SK-N-SH (cell line): ENCODE data around the gene ROBO1. TPM values are rescaled to one million over a fixed set of nuclear protein-coding genes. Genes with fewer than 3 reads are reported as not detected.

Experiments used
- CTCF ChIA-PET: fragments of 300-600, 350-600 bp; formaldehyde crosslinking; extraction: SDS; loops from one replicate; lab custom pipeline; 2021; lab: Yijun Ruan, JAX
- POLR2A ChIA-PET: fragments of 350-600 bp; sonication (Branson Sonifier 250); formaldehyde crosslinking; extraction: SDS; loops from one replicate; lab custom pipeline; 2020; ENCODE audit warnings: antibody characterized with exemption, inconsistent platforms; lab: Yijun Ruan, JAX
- DNase-seq: peaks from one replicate; pipeline ENCODE4 v3.0.0; 2012
- H2AFZ ChIP-seq: fragments of 200-600 bp; sonication (generic); 2 replicates; pipeline ENCODE4 v1.8.1; 2016; ENCODE audit warnings: antibody characterized with exemption, mild to moderate bottlenecking, low read depth
- H3F3A ChIP-seq: fragments of 200-600 bp; sonication (generic); replicated peaks from 2 replicates; pipeline ENCODE3; 2016; ENCODE audit warnings: antibody characterized with exemption, mild to moderate bottlenecking; ENCODE audit not compliant: insufficient read depth
- H3K27ac ChIP-seq, 2 experiments: fragments of 200-500 bp in 1 of 2; fragments of 200-600 bp in 1 of 2; sonication (Bioruptor generic) in 1 of 2; sonication (generic), shearing (Covaris generic) in 1 of 2; 2 replicates each; pipeline versions ENCODE4 v1.5.1 to v1.6.1; 2014 to 2016; ENCODE audit warnings: low read depth in 2 of 2, inconsistent platforms in 1 of 2, low read length in 1 of 2, mild to moderate bottlenecking in 1 of 2, mixed read lengths in 1 of 2
- H3K27me3 ChIP-seq: fragments of 200-600 bp; sonication (generic), shearing (Covaris generic); 2 replicates; pipeline ENCODE4 v1.6.1; 2016; ENCODE audit warnings: mixed run types; ENCODE audit not compliant: insufficient read depth
- H3K36me3 ChIP-seq, 2 experiments: fragments of 200-500 bp in 1 of 2; fragments of 200-600 bp in 1 of 2; sonication (Bioruptor generic) in 1 of 2; sonication (generic) in 1 of 2; replicated peaks in 1 of 2; 2 replicates each; pipeline versions ENCODE3 to v1.5.1; 2014 to 2016; ENCODE audit warnings: low read length in 1 of 2, mild to moderate bottlenecking in 1 of 2; ENCODE audit not compliant: insufficient read depth in 2 of 2, control insufficient read depth in 1 of 2
- H3K4me1 ChIP-seq, 2 experiments: fragments of 200-500 bp in 1 of 2; fragments of 200-600 bp in 1 of 2; sonication (Bioruptor generic) in 1 of 2; sonication (generic), shearing (Covaris generic) in 1 of 2; 2 replicates each; pipeline versions ENCODE4 v1.5.1 to v1.6.1; 2014 to 2016; ENCODE audit warnings: low read depth in 1 of 2, low read length in 1 of 2, mixed run types in 1 of 2; ENCODE audit not compliant: insufficient read depth in 2 of 2, control insufficient read depth in 1 of 2
- H3K4me2 ChIP-seq: fragments of 200-600 bp; sonication (generic), shearing (Covaris generic); 2 replicates; pipeline ENCODE4 v1.6.1; 2017; ENCODE audit warnings: mixed run types
- H3K4me3 ChIP-seq, 2 experiments: fragments of 200-500 bp in 1 of 2; fragments of 200-600 bp in 1 of 2; sonication (Bioruptor generic) in 1 of 2; sonication (generic), shearing (Covaris generic) in 1 of 2; 2 replicates each; pipeline versions ENCODE4 v1.5.1 to v1.8.1; 2014 to 2016; ENCODE audit warnings: low read depth in 2 of 2, inconsistent platforms in 1 of 2, low read length in 1 of 2, mild to moderate bottlenecking in 1 of 2, mixed read lengths in 1 of 2, moderate library complexity in 1 of 2
- H3K79me2 ChIP-seq: fragments of 200-600 bp; sonication (generic); 2 replicates; pipeline ENCODE4 v1.8.1; 2017; ENCODE audit warnings: mild to moderate bottlenecking; ENCODE audit not compliant: insufficient read depth
- H3K9ac ChIP-seq: fragments of 200-600 bp; sonication (generic); 2 replicates; pipeline ENCODE4 v1.6.1; 2017; ENCODE audit warnings: mixed run types
- H3K9me2 ChIP-seq: fragments of 200-600 bp; sonication (generic); 2 replicates; pipeline ENCODE4 v1.6.1; 2017; ENCODE audit warnings: mixed run types
- H3K9me3 ChIP-seq: fragments of 200-600 bp; sonication (generic); 2 replicates; pipeline ENCODE4 v1.6.1; 2017; ENCODE audit warnings: mixed run types, mild to moderate bottlenecking, moderate library complexity
- H4K20me1 ChIP-seq: fragments of 200-600 bp; sonication (generic); 2 replicates; pipeline ENCODE4 v1.6.1; 2017; ENCODE audit warnings: mild to moderate bottlenecking, mixed run types; ENCODE audit not compliant: insufficient read depth
- CHD2 ChIP-seq: fragments of 150-350 bp; IDR thresholded peaks from 2 replicates; pipeline ENCODE4 v1.6.1; 2018; ENCODE audit warnings: low read length; ENCODE audit not compliant: partially characterized antibody
- EZH2phosphoT487 ChIP-seq: fragments of 200-600 bp; sonication (generic); IDR thresholded peaks from 2 replicates; pipeline ENCODE4 v1.6.1; 2017; ENCODE audit warnings: low read depth, mixed run types, mild to moderate bottlenecking, antibody characterized with exemption, moderate library complexity, borderline replicate concordance
- FOSL2 ChIP-seq: IDR thresholded peaks from 2 replicates; pipeline ENCODE4 v1.4.0; 2012; ENCODE audit warnings: low read depth, mild to moderate bottlenecking, moderate library complexity, borderline replicate concordance
- MXI1 ChIP-seq: IDR thresholded peaks from 2 replicates; pipeline ENCODE4 v1.6.1; 2012; ENCODE audit warnings: mild to moderate bottlenecking, low read depth, low read length, improper control_type of control experiment
- RAD21 ChIP-seq: IDR thresholded peaks from 2 replicates; pipeline ENCODE4 v1.6.1; 2012; ENCODE audit warnings: mild to moderate bottlenecking, low read length
- RFX5 ChIP-seq: IDR thresholded peaks from 2 replicates; pipeline ENCODE4 v1.6.1; 2012; ENCODE audit warnings: mild to moderate bottlenecking, improper control_type of control experiment, low read length
- TCF12 ChIP-seq: IDR thresholded peaks from 2 replicates; pipeline ENCODE4 v1.4.0; 2012
- USF1 ChIP-seq: IDR thresholded peaks from 2 replicates; pipeline ENCODE4 v1.4.0; 2012; ENCODE audit warnings: low read depth, borderline replicate concordance
- USF2 ChIP-seq: fragments of 150-350 bp; IDR thresholded peaks from 2 replicates; pipeline ENCODE4 v1.6.1; 2017; ENCODE audit warnings: antibody characterized with exemption, low read length, low read depth, borderline replicate concordance
- WGBS: methylation state at CpG from one replicate; pipeline ENCODE4 v1.1.6; 2017; ENCODE audit warnings: low lambda C conversion rate; 5-methylcytosine and 5-hydroxymethylcytosine counted together
- polyA plus RNA-seq, 3 experiments: library from polyadenylated mRNA; depleted of rRNA; stranded (reverse); fragments of >200 nt; gene quantifications; 2 replicates each; pipeline ENCODE4 v1.2.3, GENCODE V29; 2012
- TF ChIP-seq, protein P1 (sequence below): IDR thresholded peaks from 2 replicates; pipeline ENCODE4 v1.6.1; 2012; ENCODE audit warnings: mild to moderate bottlenecking, low read depth, low read length, moderate library complexity
- TF ChIP-seq, protein P2 (sequence below): IDR thresholded peaks from 2 replicates; pipeline ENCODE4; 2012

Gene ROBO1
- polyA plus RNA-seq, 1 of the 3 experiments (the other 2 are of a cell fraction): 22.7 TPM

GRCh38 chr3:78814893-78815562 is 952.8 kb downstream of the ROBO1 start (continued):
- no peak for TF ChIP-seq USF1
- TF ChIP-seq MXI1: no peak
- no peak for TF ChIP-seq RAD21
- no peak for TF ChIP-seq CHD2

GRCh38 chr3:78812166-78812565 is 955.6 kb downstream of the ROBO1 start:
- no peaks in the 10 kb centered on the region for H3K9me3 ChIP-seq
- CTCF ChIA-PET: no interaction called here
- H3K27me3 ChIP-seq: no peaks in the 10 kb centered on the region
- H3K27ac ChIP-seq: no peak overlapping the region
- H3K9me2 ChIP-seq: no peaks in the 10 kb centered on the region
- H3K4me3 ChIP-seq: no peak overlapping the region
- H3K4me2 ChIP-seq: no peak overlapping the region
- TF ChIP-seq RFX5 (no peak), USF1 (no peak), USF2 (no peak), EZH2phosphoT487 (no peak), FOSL2 (no peak), RAD21 (no peak), TCF12 (no peak)
- TF ChIP-seq, protein P1, sequence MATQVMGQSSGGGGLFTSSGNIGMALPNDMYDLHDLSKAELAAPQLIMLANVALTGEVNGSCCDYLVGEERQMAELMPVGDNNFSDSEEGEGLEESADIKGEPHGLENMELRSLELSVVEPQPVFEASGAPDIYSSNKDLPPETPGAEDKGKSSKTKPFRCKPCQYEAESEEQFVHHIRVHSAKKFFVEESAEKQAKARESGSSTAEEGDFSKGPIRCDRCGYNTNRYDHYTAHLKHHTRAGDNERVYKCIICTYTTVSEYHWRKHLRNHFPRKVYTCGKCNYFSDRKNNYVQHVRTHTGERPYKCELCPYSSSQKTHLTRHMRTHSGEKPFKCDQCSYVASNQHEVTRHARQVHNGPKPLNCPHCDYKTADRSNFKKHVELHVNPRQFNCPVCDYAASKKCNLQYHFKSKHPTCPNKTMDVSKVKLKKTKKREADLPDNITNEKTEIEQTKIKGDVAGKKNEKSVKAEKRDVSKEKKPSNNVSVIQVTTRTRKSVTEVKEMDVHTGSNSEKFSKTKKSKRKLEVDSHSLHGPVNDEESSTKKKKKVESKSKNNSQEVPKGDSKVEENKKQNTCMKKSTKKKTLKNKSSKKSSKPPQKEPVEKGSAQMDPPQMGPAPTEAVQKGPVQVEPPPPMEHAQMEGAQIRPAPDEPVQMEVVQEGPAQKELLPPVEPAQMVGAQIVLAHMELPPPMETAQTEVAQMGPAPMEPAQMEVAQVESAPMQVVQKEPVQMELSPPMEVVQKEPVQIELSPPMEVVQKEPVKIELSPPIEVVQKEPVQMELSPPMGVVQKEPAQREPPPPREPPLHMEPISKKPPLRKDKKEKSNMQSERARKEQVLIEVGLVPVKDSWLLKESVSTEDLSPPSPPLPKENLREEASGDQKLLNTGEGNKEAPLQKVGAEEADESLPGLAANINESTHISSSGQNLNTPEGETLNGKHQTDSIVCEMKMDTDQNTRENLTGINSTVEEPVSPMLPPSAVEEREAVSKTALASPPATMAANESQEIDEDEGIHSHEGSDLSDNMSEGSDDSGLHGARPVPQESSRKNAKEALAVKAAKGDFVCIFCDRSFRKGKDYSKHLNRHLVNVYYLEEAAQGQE: no peak
- TF ChIP-seq, protein P2, sequence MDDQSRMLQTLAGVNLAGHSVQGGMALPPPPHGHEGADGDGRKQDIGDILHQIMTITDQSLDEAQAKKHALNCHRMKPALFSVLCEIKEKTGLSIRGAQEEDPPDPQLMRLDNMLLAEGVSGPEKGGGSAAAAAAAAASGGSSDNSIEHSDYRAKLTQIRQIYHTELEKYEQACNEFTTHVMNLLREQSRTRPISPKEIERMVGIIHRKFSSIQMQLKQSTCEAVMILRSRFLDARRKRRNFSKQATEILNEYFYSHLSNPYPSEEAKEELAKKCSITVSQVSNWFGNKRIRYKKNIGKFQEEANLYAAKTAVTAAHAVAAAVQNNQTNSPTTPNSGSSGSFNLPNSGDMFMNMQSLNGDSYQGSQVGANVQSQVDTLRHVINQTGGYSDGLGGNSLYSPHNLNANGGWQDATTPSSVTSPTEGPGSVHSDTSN: no peak
- no peak overlapping the region for H3K9ac ChIP-seq
- H4K20me1 ChIP-seq: no peaks in the 10 kb centered on the region
- POLR2A ChIA-PET: no interaction called here
- H3K79me2 ChIP-seq: peaks cover 13% of the 10 kb centered on the region; the same call in 1 of the 2 replicates
- H3K4me1 ChIP-seq: no peaks in the 10 kb centered on the region
- DNase-seq: no peak
- peaks cover 2% of the 10 kb centered on the region for H3F3A ChIP-seq
- no peak overlapping the region for H2AFZ ChIP-seq
- no peaks in the 10 kb centered on the region for H3K36me3 ChIP-seq
- WGBS: 86% methylated on average over 3 of the region's 3 CpGs
